Measurements from ENCODE around the gene DOCK4.

The DOCK4 gene

DNA sequence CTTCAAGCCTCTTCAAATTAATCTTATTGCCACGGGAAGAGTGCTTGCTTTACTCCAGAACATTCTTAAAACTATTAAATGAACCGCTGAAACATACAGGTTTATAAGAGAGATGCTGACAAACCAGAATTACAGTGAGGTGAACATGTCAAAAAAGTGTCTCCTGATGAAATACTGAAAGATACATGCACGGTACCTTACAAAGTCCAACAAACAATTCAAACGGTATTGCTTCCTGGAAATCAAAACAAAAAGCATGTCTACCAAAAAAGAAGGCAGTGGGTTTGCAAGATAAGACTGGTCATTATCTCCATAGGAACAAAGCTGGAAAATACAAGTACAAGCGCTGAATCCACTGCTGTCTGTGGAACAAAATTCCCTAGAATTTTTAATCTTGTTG is 174.5 kb downstream of the DOCK4 start:
- TF ChIP-seq ZNF274 (IDR thresholded peaks at IDR 0.05; ENCODE audit: low read depth, low read length) = no peak
- TF ChIP-seq YY1 (IDR thresholded peaks at IDR 0.05; ENCODE audit: insufficient read depth, insufficient read length) = no peak
- TF ChIP-seq SUZ12 (IDR thresholded peaks at IDR 0.05; ENCODE audit: extremely low read depth, insufficient read depth, insufficient read length) = no peak
- Histone ChIP-seq H3K9ac (ENCODE audit: insufficient read length, low read depth) (no peak overlapping the region), H3K27me3 (ENCODE audit: insufficient read depth, insufficient read length) (no peaks in the 10 kb centered on the region), H3K4me1 (ENCODE audit: insufficient read depth, insufficient read length) (no peaks in the 10 kb centered on the region), H3K4me3 (ENCODE audit: insufficient read length, low read depth) (no peak overlapping the region), H3K9me3 (ENCODE audit: insufficient read depth, low read length) (no peaks in the 10 kb centered on the region), H3K36me3 (ENCODE audit: insufficient read depth, insufficient read length, low read length) (no peaks in the 10 kb centered on the region)
- DNase-seq (ENCODE audit: low read depth, low spot score) = no peak

DNA sequence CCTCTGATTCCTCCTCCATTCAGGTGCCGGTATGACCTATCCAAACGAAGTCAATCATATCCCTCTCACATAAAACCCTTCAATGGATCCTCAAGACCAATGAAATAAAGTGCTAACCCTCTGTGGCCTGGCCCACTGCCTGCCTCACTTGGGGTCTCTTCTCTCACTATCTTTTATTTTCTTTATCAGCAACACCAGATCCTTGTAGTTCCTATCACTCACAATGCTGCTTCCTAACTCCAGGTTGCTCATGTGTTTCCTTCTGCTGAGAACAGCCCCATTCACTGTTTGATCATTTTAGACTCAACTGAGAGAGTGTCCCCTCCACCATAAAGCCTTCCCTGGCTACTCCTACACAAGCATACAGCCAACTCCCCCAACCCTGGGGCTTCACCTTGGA is 180.6 kb downstream of the DOCK4 start:
- no peak for DNase-seq (ENCODE audit: low read depth, low spot score)
- Histone ChIP-seq H3K9me3 (ENCODE audit: insufficient read depth, low read length) (no peaks in the 10 kb centered on the region), H3K4me1 (ENCODE audit: insufficient read depth, insufficient read length) (no peaks in the 10 kb centered on the region), H3K36me3 (ENCODE audit: insufficient read depth, insufficient read length, low read length) (no peaks in the 10 kb centered on the region), H3K4me3 (ENCODE audit: insufficient read length, low read depth) (no peak overlapping the region), H3K27me3 (ENCODE audit: insufficient read depth, insufficient read length) (no peaks in the 10 kb centered on the region), H3K9ac (ENCODE audit: insufficient read length, low read depth) (no peak overlapping the region)
- no peak for TF ChIP-seq SUZ12 (IDR thresholded peaks at IDR 0.05; ENCODE audit: extremely low read depth, insufficient read depth, insufficient read length)
- TF ChIP-seq ZNF274 (IDR thresholded peaks at IDR 0.05; ENCODE audit: low read depth, low read length) = no peak
- TF ChIP-seq YY1 (IDR thresholded peaks at IDR 0.05; ENCODE audit: insufficient read depth, insufficient read length) = no peak

- H3K27me3 ChIP-seq (ENCODE audit: insufficient read depth, insufficient read length) = no peaks in the 10 kb centered on the region
- no peaks in the 10 kb centered on the region for H3K9me3 ChIP-seq (ENCODE audit: insufficient read depth, low read length)
- DNase-seq (ENCODE audit: low read depth, low spot score) = no peak
- H3K36me3 ChIP-seq (ENCODE audit: insufficient read depth, insufficient read length, low read length) = no peaks in the 10 kb centered on the region
- H3K4me3 ChIP-seq (ENCODE audit: insufficient read length, low read depth) = no peak overlapping the region
- TF ChIP-seq SUZ12 (IDR thresholded peaks at IDR 0.05; ENCODE audit: extremely low read depth, insufficient read depth, insufficient read length) = no peak
- no peak for TF ChIP-seq ZNF274 (IDR thresholded peaks at IDR 0.05; ENCODE audit: low read depth, low read length)
- no peak for TF ChIP-seq YY1 (IDR thresholded peaks at IDR 0.05; ENCODE audit: insufficient read depth, insufficient read length)
- no peaks in the 10 kb centered on the region for H3K4me1 ChIP-seq (ENCODE audit: insufficient read depth, insufficient read length)
- H3K9ac ChIP-seq (ENCODE audit: insufficient read length, low read depth) = no peak overlapping the region
Measured at GRCh38 chr7:112023786-112024185, 182.4 kb downstream of the DOCK4 start.

DNA sequence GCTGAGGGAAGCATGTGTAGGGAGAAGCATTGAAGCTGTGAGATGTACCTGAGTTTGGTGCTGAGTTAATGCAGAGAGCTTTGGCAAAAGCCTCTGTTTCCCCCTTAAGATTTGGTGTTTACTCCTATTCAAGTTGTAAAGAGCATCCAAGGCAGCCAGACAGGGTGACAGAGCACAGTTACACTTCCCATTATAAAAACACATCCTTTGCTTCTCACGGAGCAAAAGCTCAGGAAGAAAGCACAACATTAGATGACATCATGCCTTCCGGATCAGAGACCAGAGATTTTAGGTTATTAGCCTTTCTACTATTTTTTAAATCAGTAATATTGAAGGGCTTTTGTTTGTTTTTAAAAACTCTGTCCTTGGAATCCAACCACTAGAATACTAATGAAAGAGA is 182.9 kb downstream of the DOCK4 start:
- no peak for DNase-seq (ENCODE audit: low read depth, low spot score)
- H3K36me3 ChIP-seq (ENCODE audit: insufficient read depth, insufficient read length, low read length) = no peaks in the 10 kb centered on the region
- H3K9me3 ChIP-seq (ENCODE audit: insufficient read depth, low read length) = no peaks in the 10 kb centered on the region
- TF ChIP-seq YY1 (IDR thresholded peaks at IDR 0.05; ENCODE audit: insufficient read depth, insufficient read length) = no peak
- no peak for TF ChIP-seq SUZ12 (IDR thresholded peaks at IDR 0.05; ENCODE audit: extremely low read depth, insufficient read depth, insufficient read length)
- no peak for TF ChIP-seq ZNF274 (IDR thresholded peaks at IDR 0.05; ENCODE audit: low read depth, low read length)
- H3K9ac ChIP-seq (ENCODE audit: insufficient read length, low read depth) = no peak overlapping the region
- no peaks in the 10 kb centered on the region for H3K27me3 ChIP-seq (ENCODE audit: insufficient read depth, insufficient read length)
- no peak overlapping the region for H3K4me3 ChIP-seq (ENCODE audit: insufficient read length, low read depth)
- no peaks in the 10 kb centered on the region for H3K4me1 ChIP-seq (ENCODE audit: insufficient read depth, insufficient read length)

DNA sequence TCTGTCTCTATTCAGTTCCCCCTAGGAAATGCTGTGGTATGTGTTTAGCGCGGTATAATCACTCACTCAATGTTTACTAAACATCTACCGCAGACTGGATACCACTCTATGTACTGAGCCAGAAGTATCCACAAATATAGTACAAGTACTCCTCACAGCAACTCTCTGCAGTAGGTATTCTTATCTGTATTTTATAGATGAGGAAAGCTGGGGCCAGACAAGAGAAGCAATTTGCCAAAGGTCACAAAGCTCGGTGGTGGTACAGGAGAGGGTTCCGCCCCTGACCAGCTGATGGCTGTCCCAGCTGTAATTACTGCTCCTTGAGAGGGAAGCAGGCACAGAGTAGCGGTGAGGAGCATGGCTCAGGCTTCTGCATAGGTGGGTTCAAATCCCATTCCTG is 184.1 kb downstream of the DOCK4 start:
- no peak for DNase-seq (ENCODE audit: low read depth, low spot score)
- Histone ChIP-seq H3K4me3 (ENCODE audit: insufficient read length, low read depth) (no peak overlapping the region), H3K9me3 (ENCODE audit: insufficient read depth, low read length) (no peaks in the 10 kb centered on the region), H3K9ac (ENCODE audit: insufficient read length, low read depth) (no peak overlapping the region), H3K36me3 (ENCODE audit: insufficient read depth, insufficient read length, low read length) (no peaks in the 10 kb centered on the region), H3K27me3 (ENCODE audit: insufficient read depth, insufficient read length) (no peaks in the 10 kb centered on the region), H3K4me1 (ENCODE audit: insufficient read depth, insufficient read length) (no peaks in the 10 kb centered on the region)
- no peak for TF ChIP-seq SUZ12 (IDR thresholded peaks at IDR 0.05; ENCODE audit: extremely low read depth, insufficient read depth, insufficient read length)
- TF ChIP-seq ZNF274 (IDR thresholded peaks at IDR 0.05; ENCODE audit: low read depth, low read length) = no peak
- no peak for TF ChIP-seq YY1 (IDR thresholded peaks at IDR 0.05; ENCODE audit: insufficient read depth, insufficient read length)

DNA sequence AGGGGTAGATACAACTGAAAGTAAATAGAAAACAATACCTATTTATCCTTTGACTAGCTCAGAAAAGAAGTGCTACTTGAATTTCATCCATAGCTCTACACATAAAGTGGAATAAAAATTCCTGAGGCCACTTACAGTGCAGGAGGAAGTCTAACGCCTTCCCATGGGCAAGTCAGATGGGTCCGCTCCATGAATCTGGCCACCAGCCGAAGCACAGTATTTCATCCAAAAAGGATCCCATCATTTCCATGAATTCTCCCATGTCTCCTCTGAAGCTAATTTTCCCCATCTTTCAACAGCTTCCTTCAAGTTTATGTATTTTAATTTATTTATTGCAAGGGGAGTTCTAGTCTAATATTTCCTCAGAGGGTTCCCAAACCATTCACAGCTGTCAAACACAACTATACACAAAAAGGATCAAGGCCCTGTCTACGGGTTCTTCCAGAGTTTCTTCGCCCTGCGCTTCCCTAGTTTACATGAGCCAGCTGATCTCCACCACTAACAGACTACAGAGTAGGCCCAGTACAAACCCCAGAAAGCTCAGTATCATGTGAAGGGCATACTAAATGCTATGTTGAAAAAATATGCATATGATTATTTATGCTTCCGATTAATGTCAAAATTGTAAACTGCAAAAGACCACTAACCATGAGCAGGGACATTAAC is 184.7 kb downstream of the DOCK4 start:
- H3K27me3 ChIP-seq (ENCODE audit: insufficient read depth, insufficient read length) = no peaks in the 10 kb centered on the region
- no peak overlapping the region for H3K4me3 ChIP-seq (ENCODE audit: insufficient read length, low read depth)
- TF ChIP-seq ZNF274 (IDR thresholded peaks at IDR 0.05; ENCODE audit: low read depth, low read length) (no peak), YY1 (IDR thresholded peaks at IDR 0.05; ENCODE audit: insufficient read depth, insufficient read length) (no peak), SUZ12 (IDR thresholded peaks at IDR 0.05; ENCODE audit: extremely low read depth, insufficient read depth, insufficient read length) (no peak)
- no peaks in the 10 kb centered on the region for H3K4me1 ChIP-seq (ENCODE audit: insufficient read depth, insufficient read length)
- no peaks in the 10 kb centered on the region for H3K36me3 ChIP-seq (ENCODE audit: insufficient read depth, insufficient read length, low read length)
- no peaks in the 10 kb centered on the region for H3K9me3 ChIP-seq (ENCODE audit: insufficient read depth, low read length)
- no peak overlapping the region for H3K9ac ChIP-seq (ENCODE audit: insufficient read length, low read depth)
- DNase-seq (ENCODE audit: low read depth, low spot score) = no peak

- no peak for DNase-seq (ENCODE audit: low read depth, low spot score)
- Histone ChIP-seq H3K4me1 (ENCODE audit: insufficient read depth, insufficient read length) (no peaks in the 10 kb centered on the region), H3K9ac (ENCODE audit: insufficient read length, low read depth) (no peak overlapping the region), H3K27me3 (ENCODE audit: insufficient read depth, insufficient read length) (no peaks in the 10 kb centered on the region), H3K4me3 (ENCODE audit: insufficient read length, low read depth) (no peak overlapping the region), H3K9me3 (ENCODE audit: insufficient read depth, low read length) (no peaks in the 10 kb centered on the region), H3K36me3 (ENCODE audit: insufficient read depth, insufficient read length, low read length) (no peaks in the 10 kb centered on the region)
- TF ChIP-seq YY1 (IDR thresholded peaks at IDR 0.05; ENCODE audit: insufficient read depth, insufficient read length) (no peak), SUZ12 (IDR thresholded peaks at IDR 0.05; ENCODE audit: extremely low read depth, insufficient read depth, insufficient read length) (no peak), ZNF274 (IDR thresholded peaks at IDR 0.05; ENCODE audit: low read depth, low read length) (no peak)
Measured at GRCh38 chr7:112020800-112021199, 185.4 kb downstream of the DOCK4 start.

Measured in NT2/D1 (cell line).